Measurements from ENCODE around the gene GPR155. TPM values are rescaled to one million over a fixed set of nuclear protein-coding genes. Genes with fewer than 3 reads are reported as not detected.
"Not testable (repeated sequence)": the region's sequence is repeated elsewhere in the genome, so short reads cannot be mapped to it uniquely, and the experiment has no call there.

GPR155 gene
- total RNA-seq, 1 donor from 2014 or later: 16.6 TPM

GRCh38 chr2:174390303-174390702, 96.5 kb downstream of the GPR155 start:
- intact Hi-C loops (cut with micrococcal nuclease); ATAC-seq; DNase-seq: not testable (repeated sequence)

GRCh38 chr2:174389542-174389941, 97.3 kb downstream of the GPR155 start:
- peak; percentile 56 for ATAC-seq
- no peak for DNase-seq
- intact Hi-C loops (cut with micrococcal nuclease): no loop called here

GRCh38 chr2:174388706-174389105, 98.1 kb downstream of the GPR155 start:
- DNase-seq; ATAC-seq; intact Hi-C loops (cut with micrococcal nuclease): not testable (repeated sequence)

- DNase-seq (no peak), ATAC-seq (no peak)
- intact Hi-C loops (cut with micrococcal nuclease): no loop called here
Observed at GRCh38 chr2:174385201-174385600, 101.6 kb downstream of the GPR155 start.

- DNase-seq: no peak
- ATAC-seq: no peak
- intact Hi-C loops (cut with micrococcal nuclease): no loop called here
Observed at GRCh38 chr2:174383796-174384195, 103.0 kb downstream of the GPR155 start.

Other genes with a start within 250 kb of the GPR155 start
- 69.2 TPM for gene OLA1, start 238.5 kb downstream of the GPR155 start, total RNA-seq
- gene SP9, start 152.1 kb downstream of the GPR155 start, total RNA-seq: not detected
- gene SCRN3, start 91.3 kb downstream of the GPR155 start, total RNA-seq: 43.5 TPM
- gene WIPF1, start 110.8 kb upstream of the GPR155 start, total RNA-seq: 15.2 TPM